RWPE2 (cell line): Measurements from ENCODE around the gene SV2C.
"Not testable (repeated sequence)": the region's sequence is repeated elsewhere in the genome, so short reads cannot be mapped to it uniquely, and the experiment has no call there.

Experiments
- ATAC-seq: fragments of 200-7000 bp; cut with Tn5 transposase; 3 replicates; pipeline ENCODE4 v1.9.1; 2021; ENCODE audit warnings: low read depth
- DNase-seq: peaks from one replicate; pipeline ENCODE4 v3.0.0-alpha.2; 2020; ENCODE audit warnings: low spot score
- H3K27ac ChIP-seq: fragments of 450-650 bp; 2 replicates; pipeline ENCODE4 v1.5.1; 2017; ENCODE audit warnings: mild to moderate bottlenecking; ENCODE audit not compliant: poor library complexity, severe bottlenecking
- H3K27me3 ChIP-seq: fragments of 250-450 bp; sonication (Bioruptor Pico); 2 replicates; pipeline ENCODE4 v1.5.1; 2021; ENCODE audit warnings: mild to moderate bottlenecking, moderate library complexity; ENCODE audit not compliant: insufficient read depth, poor library complexity, severe bottlenecking
- H3K36me3 ChIP-seq: fragments of 250-450 bp; sonication (Bioruptor Pico); 2 replicates; pipeline ENCODE4 v1.5.1; 2020; ENCODE audit warnings: low read depth, mild to moderate bottlenecking, moderate library complexity
- H3K4me1 ChIP-seq: fragments of 250-450 bp; sonication (Bioruptor Pico); 2 replicates; pipeline ENCODE4 v1.5.1; 2021; ENCODE audit warnings: mild to moderate bottlenecking, moderate library complexity; ENCODE audit not compliant: insufficient read depth, poor library complexity, severe bottlenecking
- H3K4me3 ChIP-seq: fragments of 250-450 bp; sonication (Bioruptor Pico); 2 replicates; pipeline ENCODE4 v1.5.1; 2021; ENCODE audit warnings: mild to moderate bottlenecking, moderate library complexity; ENCODE audit not compliant: severe bottlenecking
- H3K9me3 ChIP-seq: fragments of 250-450 bp; sonication (Bioruptor Pico); 2 replicates; pipeline ENCODE4 v1.5.1; 2021; ENCODE audit warnings: mild to moderate bottlenecking, moderate library complexity; ENCODE audit not compliant: severe bottlenecking
- TF ChIP-seq, protein P1 (sequence below): fragments of 450-650 bp; IDR thresholded peaks from one replicate; pipeline ENCODE4 v1.5.1; 2017; ENCODE audit warnings: mild to moderate bottlenecking, moderate library complexity; ENCODE audit not compliant: poor library complexity, severe bottlenecking

Gene SV2C

DNA sequence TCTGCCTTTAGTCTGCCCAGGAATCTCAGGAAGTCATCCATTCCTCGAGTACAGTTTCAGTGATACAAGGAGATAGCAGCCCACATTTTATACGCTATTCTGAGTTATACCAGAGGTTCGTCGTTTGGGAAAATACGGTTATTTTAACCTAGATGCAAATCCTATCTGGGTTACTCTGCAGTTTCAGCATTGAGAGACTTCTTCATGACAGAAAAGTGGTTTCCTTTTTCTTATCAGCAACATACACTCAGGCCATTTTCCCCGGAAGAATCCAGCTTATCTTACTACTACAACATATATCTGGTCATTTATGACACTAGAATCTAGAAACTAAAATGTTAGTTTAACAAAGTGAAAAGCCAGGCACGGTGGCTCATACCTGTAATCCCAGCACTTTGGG, 236.5 kb downstream of the SV2C start:
- Histone ChIP-seq H3K27me3 (no peaks in the 10 kb centered on the region), H3K9me3 (no peaks in the 10 kb centered on the region), H3K27ac (no peak overlapping the region), H3K36me3 (no peaks in the 10 kb centered on the region), H3K4me3 (no peak overlapping the region), H3K4me1 (no peaks in the 10 kb centered on the region)
- ATAC-seq (no peak), DNase-seq (no peak)
- TF ChIP-seq, protein P1, sequence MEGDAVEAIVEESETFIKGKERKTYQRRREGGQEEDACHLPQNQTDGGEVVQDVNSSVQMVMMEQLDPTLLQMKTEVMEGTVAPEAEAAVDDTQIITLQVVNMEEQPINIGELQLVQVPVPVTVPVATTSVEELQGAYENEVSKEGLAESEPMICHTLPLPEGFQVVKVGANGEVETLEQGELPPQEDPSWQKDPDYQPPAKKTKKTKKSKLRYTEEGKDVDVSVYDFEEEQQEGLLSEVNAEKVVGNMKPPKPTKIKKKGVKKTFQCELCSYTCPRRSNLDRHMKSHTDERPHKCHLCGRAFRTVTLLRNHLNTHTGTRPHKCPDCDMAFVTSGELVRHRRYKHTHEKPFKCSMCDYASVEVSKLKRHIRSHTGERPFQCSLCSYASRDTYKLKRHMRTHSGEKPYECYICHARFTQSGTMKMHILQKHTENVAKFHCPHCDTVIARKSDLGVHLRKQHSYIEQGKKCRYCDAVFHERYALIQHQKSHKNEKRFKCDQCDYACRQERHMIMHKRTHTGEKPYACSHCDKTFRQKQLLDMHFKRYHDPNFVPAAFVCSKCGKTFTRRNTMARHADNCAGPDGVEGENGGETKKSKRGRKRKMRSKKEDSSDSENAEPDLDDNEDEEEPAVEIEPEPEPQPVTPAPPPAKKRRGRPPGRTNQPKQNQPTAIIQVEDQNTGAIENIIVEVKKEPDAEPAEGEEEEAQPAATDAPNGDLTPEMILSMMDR, result no peak

- not testable (repeated sequence) for H3K36me3 ChIP-seq, H3K27ac ChIP-seq, H3K4me1 ChIP-seq, H3K27me3 ChIP-seq, H3K4me3 ChIP-seq, DNase-seq, H3K9me3 ChIP-seq, ATAC-seq
Measured at GRCh38 chr5:76323494-76323893, 240.3 kb downstream of the SV2C start.

- DNase-seq (no peak), ATAC-seq (no peak)
- Histone ChIP-seq H3K4me3 (no peak overlapping the region), H3K36me3 (no peaks in the 10 kb centered on the region), H3K27ac (no peak overlapping the region), H3K4me1 (no peaks in the 10 kb centered on the region), H3K9me3 (no peaks in the 10 kb centered on the region), H3K27me3 (no peaks in the 10 kb centered on the region)
- TF ChIP-seq, protein P1, result no peak
Measured at GRCh38 chr5:76325326-76325725, 242.1 kb downstream of the SV2C start.

DNA sequence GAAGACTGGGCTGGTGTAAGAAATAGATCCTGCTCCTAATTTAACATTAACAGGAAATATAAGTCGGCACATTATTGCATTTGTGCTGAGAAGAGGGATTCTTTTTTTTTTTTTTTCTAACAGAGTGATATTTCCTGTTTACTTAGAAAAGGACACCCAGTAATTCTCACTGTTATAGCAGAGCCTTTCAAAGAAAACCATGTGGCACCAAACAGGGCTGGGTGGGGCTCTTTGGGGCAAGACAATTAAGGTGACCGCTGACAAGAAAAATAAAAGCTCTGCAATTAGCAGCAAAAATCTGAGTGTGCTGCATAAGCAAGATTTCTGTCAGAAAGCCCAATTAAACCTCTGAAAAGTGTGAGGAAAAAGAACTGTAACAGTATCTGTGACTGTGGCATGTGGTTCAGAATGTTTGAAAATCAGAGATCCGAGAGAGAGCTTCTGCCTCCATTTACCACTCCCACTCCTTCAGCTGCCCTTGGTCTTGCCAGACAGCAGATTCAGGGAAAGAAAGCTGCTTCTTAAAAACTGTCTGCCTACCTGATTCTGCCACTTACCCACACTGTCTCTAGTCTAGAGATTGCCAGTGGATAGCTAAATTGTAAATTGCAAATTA, 242.8 kb downstream of the SV2C start:
- DNase-seq (no peak), ATAC-seq (no peak)
- H3K4me1 ChIP-seq, result no peaks in the 10 kb centered on the region
- H3K27ac ChIP-seq, result no peak overlapping the region
- H3K4me3 ChIP-seq, result no peak overlapping the region
- TF ChIP-seq, protein P1, result no peak
- H3K36me3 ChIP-seq, result no peaks in the 10 kb centered on the region
- H3K27me3 ChIP-seq, result no peaks in the 10 kb centered on the region
- no peaks in the 10 kb centered on the region for H3K9me3 ChIP-seq

- Histone ChIP-seq H3K4me1 (no peaks in the 10 kb centered on the region), H3K27ac (no peak overlapping the region), H3K4me3 (no peak overlapping the region), H3K36me3 (no peaks in the 10 kb centered on the region), H3K27me3 (no peaks in the 10 kb centered on the region), H3K9me3 (no peaks in the 10 kb centered on the region)
- ATAC-seq, result no peak
- DNase-seq, result no peak
- TF ChIP-seq, protein P1, result no peak
Measured at GRCh38 chr5:76326577-76327302, 243.6 kb downstream of the SV2C start.
